ENCODE measurements around the gene IL27RA.
A peak's percentile ranks its signal among the peaks of the same experiment; 100 is the strongest.

Gene IL27RA

DNA sequence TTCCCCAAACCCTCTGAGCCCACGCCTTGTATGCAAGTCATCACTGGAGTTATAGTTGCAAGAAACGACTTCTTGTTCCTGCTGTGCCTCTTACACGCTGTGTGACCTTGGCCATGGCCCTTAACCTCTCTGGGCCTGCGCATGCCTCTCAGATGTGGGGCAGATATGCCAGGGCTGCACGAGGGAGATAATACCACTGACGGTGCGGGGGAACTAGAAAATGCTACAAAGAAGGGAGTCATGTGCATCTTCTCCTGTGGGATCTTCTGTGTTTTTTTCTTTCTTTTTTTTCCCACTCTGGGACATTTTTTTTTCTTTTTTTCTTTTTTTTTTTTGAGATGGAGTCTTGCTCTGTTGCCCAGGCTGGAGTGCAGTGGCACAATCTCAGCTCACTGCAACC, 63.3 kb downstream of the IL27RA start:
- H3K4me3 Mint-ChIP-seq: no peak overlapping the region
- no peak overlapping the region for H3K27ac Mint-ChIP-seq
- ATAC-seq: no peak
- peaks cover 13% of the 10 kb centered on the region for H3K4me1 Mint-ChIP-seq
- H3K9me3 Mint-ChIP-seq: peaks cover 8% of the 10 kb centered on the region in 2 donors
- DNase-seq: no peak
- H3K27me3 Mint-ChIP-seq: no peaks in the 10 kb centered on the region

DNA sequence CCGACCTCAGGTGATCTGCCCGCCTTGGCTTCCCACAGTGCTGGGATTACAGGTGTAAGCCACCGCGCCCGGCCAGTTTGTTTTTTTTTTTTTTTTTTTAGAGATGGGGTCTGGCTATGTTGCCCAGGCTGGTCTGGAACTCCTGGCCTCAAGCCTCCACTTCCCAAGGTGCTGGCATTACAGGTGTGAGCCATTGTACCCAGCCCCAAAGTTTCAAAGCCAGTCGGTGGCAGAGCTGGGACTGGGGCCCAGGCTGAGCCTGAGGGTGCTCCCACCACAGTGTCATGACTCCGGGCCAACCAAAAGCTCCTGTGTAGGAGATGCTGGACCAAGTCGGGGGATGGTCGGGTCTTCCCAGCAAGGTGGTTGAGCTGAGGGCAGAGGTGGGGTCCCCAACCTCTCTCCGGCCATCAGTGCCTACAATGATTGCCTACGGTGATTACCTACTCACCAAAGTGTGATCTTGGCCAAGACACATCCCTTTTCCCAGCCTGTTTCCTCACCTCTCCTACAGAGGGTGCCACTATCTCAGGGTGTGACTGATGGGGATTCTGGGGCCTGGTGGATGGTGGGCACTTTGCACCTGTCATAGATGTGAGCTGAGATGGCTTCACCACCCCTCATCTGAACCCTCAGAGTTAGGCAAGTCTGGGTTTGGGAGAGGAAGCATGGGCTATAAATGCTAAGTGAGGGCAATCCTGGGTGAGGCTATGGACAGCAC, 64.9 kb downstream of the IL27RA start:
- H3K4me3 Mint-ChIP-seq: no peak overlapping the region
- H3K27ac Mint-ChIP-seq: no peak overlapping the region
- H3K9me3 Mint-ChIP-seq: peaks cover 8% of the 10 kb centered on the region in 2 donors
- ATAC-seq (no peak), DNase-seq (no peak)
- H3K4me1 Mint-ChIP-seq: peaks cover 10% of the 10 kb centered on the region
- H3K27me3 Mint-ChIP-seq: no peaks in the 10 kb centered on the region

DNA sequence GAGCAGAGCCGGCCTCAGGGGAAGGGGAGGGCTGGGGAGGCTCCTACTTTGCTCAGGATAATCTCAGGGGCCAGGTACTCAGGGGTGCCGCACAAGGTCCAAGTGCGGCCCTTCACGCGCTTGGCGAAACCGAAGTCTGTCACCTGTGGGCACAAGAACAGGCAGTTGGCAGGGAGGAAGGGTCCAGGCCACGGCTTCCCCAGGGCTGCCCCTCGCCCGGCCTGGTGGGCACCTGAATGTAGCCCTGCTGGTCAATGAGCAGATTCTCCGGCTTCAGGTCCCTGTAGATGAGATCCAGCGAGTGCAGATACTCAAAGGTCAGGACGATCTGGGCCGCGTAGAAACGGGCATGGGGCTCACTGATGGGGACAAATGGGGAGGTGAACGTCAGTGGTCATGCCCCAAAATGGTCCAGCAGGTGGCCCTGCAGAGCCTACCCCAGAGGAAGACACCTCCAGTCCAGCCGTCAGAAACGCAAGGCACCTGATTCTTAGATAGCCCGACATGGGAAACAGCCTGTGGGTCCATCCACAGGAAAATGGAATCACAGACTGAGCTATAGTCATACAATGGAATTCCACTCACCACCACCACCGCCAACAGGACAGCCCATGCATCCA, 66.1 kb downstream of the IL27RA start:
- no peak for ATAC-seq
- no peak for DNase-seq
- H3K4me1 Mint-ChIP-seq: peaks cover 1% of the 10 kb centered on the region
- no peak overlapping the region for H3K4me3 Mint-ChIP-seq
- peaks cover 8% of the 10 kb centered on the region in 2 donors for H3K9me3 Mint-ChIP-seq
- H3K27me3 Mint-ChIP-seq: no peaks in the 10 kb centered on the region
- peak overlapping the region in 1 of 2 donors; percentile 75 for H3K27ac Mint-ChIP-seq

DNA sequence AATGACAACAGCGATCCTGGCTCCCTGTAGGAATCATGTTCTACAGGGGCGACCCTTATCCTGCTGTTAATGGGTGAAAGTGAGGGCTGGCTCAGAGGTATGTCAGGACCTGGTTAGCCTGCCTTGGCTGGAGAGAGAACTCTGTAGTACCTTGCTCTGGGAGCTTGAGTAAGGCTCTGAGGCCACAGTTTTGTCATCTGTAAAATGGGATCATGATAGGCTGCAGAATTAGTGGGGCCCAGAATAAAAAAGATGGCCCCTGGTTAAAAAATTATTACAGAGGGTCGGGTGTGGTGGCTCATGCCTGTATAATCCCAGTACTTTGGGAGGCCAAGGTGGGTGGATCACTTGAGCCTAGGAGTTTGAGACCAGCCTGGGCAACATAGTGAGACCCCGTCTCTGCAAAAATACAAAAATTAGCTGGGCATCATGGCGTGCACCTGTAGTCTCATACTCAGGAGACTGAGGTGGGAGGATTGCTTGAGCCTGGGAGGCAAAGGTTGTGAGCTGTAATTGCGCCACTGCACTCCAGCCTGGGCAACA, 69.5 kb downstream of the IL27RA start:
- H3K27ac Mint-ChIP-seq: peak overlapping the region in 1 of 2 donors; percentile 12
- H3K27me3 Mint-ChIP-seq: no peaks in the 10 kb centered on the region
- H3K9me3 Mint-ChIP-seq: no peaks in the 10 kb centered on the region
- ATAC-seq: no peak
- DNase-seq: no peak
- H3K4me1 Mint-ChIP-seq: peaks cover 6% of the 10 kb centered on the region
- H3K4me3 Mint-ChIP-seq: no peak overlapping the region

DNA sequence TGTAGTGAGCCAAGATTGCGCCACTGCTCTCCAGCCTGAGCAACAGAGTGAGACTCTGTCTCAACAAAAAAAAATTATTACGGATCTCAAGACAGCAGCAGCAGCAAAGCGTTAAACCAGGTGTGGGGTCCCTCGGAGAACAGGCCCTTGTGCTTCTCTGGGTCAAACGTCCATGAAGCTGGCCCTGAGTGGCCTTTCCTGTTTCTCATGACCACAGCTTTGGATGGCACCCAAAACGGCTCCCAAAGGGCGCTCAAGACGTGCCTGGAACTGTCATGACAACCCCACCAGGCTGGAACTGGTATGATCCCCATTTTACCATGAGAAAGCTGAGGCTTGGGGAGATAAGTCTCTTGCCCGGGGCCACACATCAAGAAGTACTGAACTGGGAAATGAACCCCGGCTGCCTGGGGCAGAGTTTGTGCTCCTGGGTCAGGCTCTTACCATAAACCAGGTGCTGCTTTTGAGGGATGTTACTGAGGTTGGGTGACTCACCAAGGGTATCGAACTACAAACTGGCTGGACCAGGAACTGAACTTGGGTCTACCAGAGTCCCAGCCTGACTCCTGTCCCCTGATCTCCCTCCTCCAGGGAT, 70.6 kb downstream of the IL27RA start:
- Mint-ChIP-seq H3K4me3 (no peak overlapping the region), H3K9me3 (no peaks in the 10 kb centered on the region), H3K4me1 (peaks cover 6% of the 10 kb centered on the region), H3K27ac (no peak overlapping the region), H3K27me3 (no peaks in the 10 kb centered on the region)
- no peak for DNase-seq
- ATAC-seq: no peak

DNA sequence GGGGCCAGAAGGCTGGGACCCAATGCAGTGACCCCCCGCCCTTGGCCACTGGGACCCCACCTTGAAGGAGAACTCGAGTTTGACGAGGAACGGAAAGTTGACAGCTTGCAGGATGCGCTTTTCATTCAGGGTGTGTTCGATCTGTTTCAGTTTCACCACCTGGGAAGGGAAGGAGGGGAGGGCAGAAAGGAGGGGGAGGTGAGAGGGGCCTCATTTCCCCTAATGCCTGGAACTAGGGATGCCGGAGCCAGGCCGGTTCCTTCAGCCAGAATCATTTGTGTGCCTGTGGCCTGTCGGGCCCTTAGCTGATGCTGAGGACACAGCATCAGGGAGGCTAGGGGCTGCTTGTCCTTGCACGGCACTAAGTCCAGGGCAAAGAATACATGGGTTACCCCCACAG, 71.2 kb downstream of the IL27RA start:
- no peak overlapping the region for H3K4me3 Mint-ChIP-seq
- no peaks in the 10 kb centered on the region for H3K9me3 Mint-ChIP-seq
- peaks cover 6% of the 10 kb centered on the region for H3K4me1 Mint-ChIP-seq
- no peak overlapping the region for H3K27ac Mint-ChIP-seq
- DNase-seq (no peak), ATAC-seq (no peak)
- no peaks in the 10 kb centered on the region for H3K27me3 Mint-ChIP-seq

Measured in stimulated activated naive CD8-positive, alpha-beta T cell treated with anti-CD3 and anti-CD28 coated beads, Interleukin-15, amount 100 ng/mL, for 72 hours (primary cell).